ENCODE results near the gene CCDC92.

DNA sequence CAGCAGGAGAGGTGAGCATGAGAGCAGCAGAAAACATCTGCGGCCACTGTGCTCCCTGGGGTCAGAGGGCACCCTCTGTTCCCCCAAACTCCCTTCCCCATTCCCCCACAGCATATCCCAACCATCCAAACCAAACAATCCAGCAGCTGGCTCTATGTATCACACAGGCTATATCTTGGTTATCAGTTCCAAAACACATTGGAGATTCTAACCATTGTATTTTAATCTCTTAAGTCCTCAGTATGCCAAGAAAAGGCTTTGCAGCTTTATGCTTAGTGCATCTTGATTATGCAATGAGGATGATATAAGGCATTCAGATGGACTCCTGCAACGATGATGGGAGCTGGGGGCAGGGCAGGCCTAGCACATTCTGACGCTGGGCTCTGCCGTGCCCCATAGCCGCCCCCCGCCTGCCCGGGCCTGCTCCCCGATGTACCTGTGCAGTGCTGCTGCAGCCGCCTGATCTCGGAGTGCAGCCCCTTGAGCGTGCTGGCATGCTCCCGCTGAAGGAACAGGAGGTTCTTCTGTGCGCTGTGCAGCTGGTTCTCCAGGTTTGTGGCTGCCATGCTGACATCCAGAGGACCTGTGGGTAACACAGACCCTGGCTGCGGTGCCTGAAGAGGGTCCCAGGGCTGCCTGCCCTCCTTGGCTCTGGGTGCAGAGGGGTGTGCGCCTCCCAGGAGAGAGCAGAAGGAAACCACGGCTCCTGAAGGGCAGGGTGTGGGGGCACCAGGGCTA, 29.6 kb downstream of the CCDC92 start:
- TF ChIP-seq EP300 (IDR thresholded peaks at IDR 0.05; ENCODE audit: borderline replicate concordance) (no peak), TAF1 (IDR thresholded peaks at IDR 0.05; ENCODE audit: low read depth) (no peak), RAD21 (IDR thresholded peaks at IDR 0.05; ENCODE audit: low read depth) (no peak), TEAD4 (IDR thresholded peaks at IDR 0.05) (no peak), CEBPB (IDR thresholded peaks at IDR 0.05) (no peak), TCF12 (IDR thresholded peaks at IDR 0.05; ENCODE audit: low read depth) (no peak), NFIC (IDR thresholded peaks at IDR 0.05) (no peak), ZBTB7A (IDR thresholded peaks at IDR 0.05; ENCODE audit: low read depth) (no peak)
- TF ChIP-seq, protein P1, sequence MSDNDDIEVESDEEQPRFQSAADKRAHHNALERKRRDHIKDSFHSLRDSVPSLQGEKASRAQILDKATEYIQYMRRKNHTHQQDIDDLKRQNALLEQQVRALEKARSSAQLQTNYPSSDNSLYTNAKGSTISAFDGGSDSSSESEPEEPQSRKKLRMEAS (IDR thresholded peaks at IDR 0.05), result no peak
- TF ChIP-seq, protein P2, sequence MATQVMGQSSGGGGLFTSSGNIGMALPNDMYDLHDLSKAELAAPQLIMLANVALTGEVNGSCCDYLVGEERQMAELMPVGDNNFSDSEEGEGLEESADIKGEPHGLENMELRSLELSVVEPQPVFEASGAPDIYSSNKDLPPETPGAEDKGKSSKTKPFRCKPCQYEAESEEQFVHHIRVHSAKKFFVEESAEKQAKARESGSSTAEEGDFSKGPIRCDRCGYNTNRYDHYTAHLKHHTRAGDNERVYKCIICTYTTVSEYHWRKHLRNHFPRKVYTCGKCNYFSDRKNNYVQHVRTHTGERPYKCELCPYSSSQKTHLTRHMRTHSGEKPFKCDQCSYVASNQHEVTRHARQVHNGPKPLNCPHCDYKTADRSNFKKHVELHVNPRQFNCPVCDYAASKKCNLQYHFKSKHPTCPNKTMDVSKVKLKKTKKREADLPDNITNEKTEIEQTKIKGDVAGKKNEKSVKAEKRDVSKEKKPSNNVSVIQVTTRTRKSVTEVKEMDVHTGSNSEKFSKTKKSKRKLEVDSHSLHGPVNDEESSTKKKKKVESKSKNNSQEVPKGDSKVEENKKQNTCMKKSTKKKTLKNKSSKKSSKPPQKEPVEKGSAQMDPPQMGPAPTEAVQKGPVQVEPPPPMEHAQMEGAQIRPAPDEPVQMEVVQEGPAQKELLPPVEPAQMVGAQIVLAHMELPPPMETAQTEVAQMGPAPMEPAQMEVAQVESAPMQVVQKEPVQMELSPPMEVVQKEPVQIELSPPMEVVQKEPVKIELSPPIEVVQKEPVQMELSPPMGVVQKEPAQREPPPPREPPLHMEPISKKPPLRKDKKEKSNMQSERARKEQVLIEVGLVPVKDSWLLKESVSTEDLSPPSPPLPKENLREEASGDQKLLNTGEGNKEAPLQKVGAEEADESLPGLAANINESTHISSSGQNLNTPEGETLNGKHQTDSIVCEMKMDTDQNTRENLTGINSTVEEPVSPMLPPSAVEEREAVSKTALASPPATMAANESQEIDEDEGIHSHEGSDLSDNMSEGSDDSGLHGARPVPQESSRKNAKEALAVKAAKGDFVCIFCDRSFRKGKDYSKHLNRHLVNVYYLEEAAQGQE (IDR thresholded peaks at IDR 0.05; ENCODE audit: low read depth), result no peak
- TF ChIP-seq, protein P3, sequence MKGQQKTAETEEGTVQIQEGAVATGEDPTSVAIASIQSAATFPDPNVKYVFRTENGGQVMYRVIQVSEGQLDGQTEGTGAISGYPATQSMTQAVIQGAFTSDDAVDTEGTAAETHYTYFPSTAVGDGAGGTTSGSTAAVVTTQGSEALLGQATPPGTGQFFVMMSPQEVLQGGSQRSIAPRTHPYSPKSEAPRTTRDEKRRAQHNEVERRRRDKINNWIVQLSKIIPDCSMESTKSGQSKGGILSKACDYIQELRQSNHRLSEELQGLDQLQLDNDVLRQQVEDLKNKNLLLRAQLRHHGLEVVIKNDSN (IDR thresholded peaks at IDR 0.05), result no peak
